Transverse colon (tissue), 3 donors: Measurements from ENCODE around the gene LRRC63.

Source experiments
- POLR2A ChIP-seq: fragments of 450-650 bp; IDR thresholded peaks from one replicate; pipeline ENCODE4 v1.6.1; 2016; ENCODE audit warnings: antibody characterized with exemption, mild to moderate bottlenecking, moderate library complexity
- TF ChIP-seq, protein P1 (sequence below), 5 experiments: fragments of 200-600 bp in 3 of 5; fragments of 450-650 bp in 2 of 5; sonication (generic) in 3 of 5; IDR thresholded peaks; 1 replicate in 2 of 5; 2 replicates in 3 of 5; pipeline ENCODE4 v1.5.1; 2016 to 2017; ENCODE audit warnings: antibody characterized with exemption in 5 of 5, inconsistent platforms in 3 of 5, mild to moderate bottlenecking in 2 of 5, moderate library complexity in 1 of 5

DNA sequence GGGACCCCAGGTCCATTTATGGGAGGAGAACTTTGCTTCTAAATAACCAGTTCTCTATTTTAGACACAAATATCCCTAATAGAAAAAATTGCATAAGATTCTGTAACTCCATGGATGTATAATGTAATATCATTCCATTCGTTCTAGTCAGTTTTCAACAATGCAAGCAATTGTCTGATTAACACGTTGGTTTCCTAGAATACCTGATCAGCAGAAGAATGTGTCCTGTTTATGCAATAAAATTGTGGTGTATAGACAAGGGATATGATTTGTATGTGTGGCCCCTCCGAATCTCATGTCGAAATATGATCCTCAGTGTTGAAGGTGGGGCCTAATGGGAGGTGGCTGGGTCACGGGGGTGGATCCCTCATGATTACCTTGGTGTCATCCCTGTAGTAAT, 113.2 kb downstream of the LRRC63 start:
- no peak for TF ChIP-seq POLR2A
- TF ChIP-seq, protein P1, sequence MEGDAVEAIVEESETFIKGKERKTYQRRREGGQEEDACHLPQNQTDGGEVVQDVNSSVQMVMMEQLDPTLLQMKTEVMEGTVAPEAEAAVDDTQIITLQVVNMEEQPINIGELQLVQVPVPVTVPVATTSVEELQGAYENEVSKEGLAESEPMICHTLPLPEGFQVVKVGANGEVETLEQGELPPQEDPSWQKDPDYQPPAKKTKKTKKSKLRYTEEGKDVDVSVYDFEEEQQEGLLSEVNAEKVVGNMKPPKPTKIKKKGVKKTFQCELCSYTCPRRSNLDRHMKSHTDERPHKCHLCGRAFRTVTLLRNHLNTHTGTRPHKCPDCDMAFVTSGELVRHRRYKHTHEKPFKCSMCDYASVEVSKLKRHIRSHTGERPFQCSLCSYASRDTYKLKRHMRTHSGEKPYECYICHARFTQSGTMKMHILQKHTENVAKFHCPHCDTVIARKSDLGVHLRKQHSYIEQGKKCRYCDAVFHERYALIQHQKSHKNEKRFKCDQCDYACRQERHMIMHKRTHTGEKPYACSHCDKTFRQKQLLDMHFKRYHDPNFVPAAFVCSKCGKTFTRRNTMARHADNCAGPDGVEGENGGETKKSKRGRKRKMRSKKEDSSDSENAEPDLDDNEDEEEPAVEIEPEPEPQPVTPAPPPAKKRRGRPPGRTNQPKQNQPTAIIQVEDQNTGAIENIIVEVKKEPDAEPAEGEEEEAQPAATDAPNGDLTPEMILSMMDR (IDR thresholded peaks at IDR 0.05): no peak
